ENCODE results near the gene FGD3. TPM values are rescaled to one million over a fixed set of nuclear protein-coding genes. Genes with fewer than 3 reads are reported as not detected.

Gene FGD3
- polyA plus RNA-seq, 2 of the 4 experiments (the other 2 are of a cell fraction): 0.18 to 0.23 TPM

DNA sequence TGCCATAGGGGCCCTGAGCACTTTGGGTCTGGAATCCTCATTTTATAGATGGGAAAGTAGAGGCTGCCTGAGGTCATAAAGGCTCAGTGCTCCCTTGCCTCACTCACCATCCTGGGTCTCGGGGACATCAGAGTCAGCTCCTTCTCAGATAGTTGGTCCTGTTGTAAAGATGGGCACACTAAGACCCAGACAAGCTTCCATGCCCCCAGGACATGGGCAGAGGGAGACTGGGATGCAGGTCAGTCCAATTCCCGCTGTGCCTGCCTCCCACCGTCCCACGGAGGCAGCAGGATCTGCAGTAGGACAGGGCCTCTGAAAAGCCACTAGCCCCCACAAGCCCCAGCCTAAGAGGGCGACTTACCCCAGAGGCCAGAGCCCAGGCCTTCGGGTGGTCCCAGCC, 92.1 kb downstream of the FGD3 start:
- H3K9me3 ChIP-seq: no peaks in the 10 kb centered on the region
- FAIRE-seq (no peak), ATAC-seq (no peak), DNase-seq (ENCODE audit: low read depth in 1 of 2, low spot score in 1 of 2) (no peak)
- WGBS (ENCODE audit: missing lambda C conversion rate): 74% methylated on average over 6 of the region's 6 CpGs
- H3K4me2 ChIP-seq: no peak overlapping the region
- H3K4me3 ChIP-seq: no peak overlapping the region
- no peak for TF ChIP-seq HDAC2 (IDR thresholded peaks at IDR 0.05)
- no peak for TF ChIP-seq MAZ (IDR thresholded peaks at IDR 0.05; ENCODE audit: borderline replicate concordance, low read depth, low read length)
- TF ChIP-seq, protein P1, sequence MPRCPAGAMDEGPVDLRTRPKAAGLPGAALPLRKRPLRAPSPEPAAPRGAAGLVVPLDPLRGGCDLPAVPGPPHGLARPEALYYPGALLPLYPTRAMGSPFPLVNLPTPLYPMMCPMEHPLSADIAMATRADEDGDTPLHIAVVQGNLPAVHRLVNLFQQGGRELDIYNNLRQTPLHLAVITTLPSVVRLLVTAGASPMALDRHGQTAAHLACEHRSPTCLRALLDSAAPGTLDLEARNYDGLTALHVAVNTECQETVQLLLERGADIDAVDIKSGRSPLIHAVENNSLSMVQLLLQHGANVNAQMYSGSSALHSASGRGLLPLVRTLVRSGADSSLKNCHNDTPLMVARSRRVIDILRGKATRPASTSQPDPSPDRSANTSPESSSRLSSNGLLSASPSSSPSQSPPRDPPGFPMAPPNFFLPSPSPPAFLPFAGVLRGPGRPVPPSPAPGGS (IDR thresholded peaks at IDR 0.05): no peak
- no peak for TF ChIP-seq POLR2AphosphoS2 (conservative IDR thresholded peaks at IDR 0.05; ENCODE audit: low read length)
- no peak for TF ChIP-seq RARB (CRISPR knock-in tag; IDR thresholded peaks at IDR 0.05)
- no peak for TF ChIP-seq CBX8 (IDR thresholded peaks at IDR 0.05)
- TF ChIP-seq MYC (IDR thresholded peaks at IDR 0.05; ENCODE audit: borderline replicate concordance, low read length): no peak
- TF ChIP-seq SREBF2 (IDR thresholded peaks at IDR 0.05): no peak
- ChIA-PET POLR2A (no interaction called here), CTCF (interaction anchor here (0.8 to 3.2 kb wide), 2 partner anchors 15 to 35 kb away, joined by 3 to 22 read pairs; no protein-coding TSS in a partner anchor)
- no peak overlapping the region for H3K27ac ChIP-seq
- no peaks in the 10 kb centered on the region for H3K4me1 ChIP-seq

DNA sequence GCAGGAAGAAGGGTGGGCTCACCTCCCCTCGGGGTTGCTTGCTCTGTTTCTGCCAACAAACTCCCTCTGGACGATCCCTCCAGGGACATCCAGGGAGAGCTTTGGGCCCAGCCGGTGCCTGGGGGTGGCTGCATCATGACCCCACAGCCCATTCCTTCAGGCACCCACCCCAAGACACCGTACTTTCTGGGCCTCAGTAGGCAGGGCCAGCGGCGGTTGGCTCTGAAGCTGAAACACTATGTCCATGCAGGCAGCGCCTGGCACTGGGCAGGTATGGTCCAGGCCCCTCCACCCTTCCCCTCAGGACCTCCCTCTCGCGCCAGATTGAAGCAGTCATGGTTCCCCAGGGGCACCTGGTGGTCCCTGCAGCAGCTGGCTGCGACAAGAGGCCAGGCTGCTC, 92.7 kb downstream of the FGD3 start:
- H3K4me1 ChIP-seq: no peaks in the 10 kb centered on the region
- H3K27ac ChIP-seq: no peak overlapping the region
- DNase-seq (ENCODE audit: low read depth in 1 of 2, low spot score in 1 of 2) (no peak), FAIRE-seq (no peak), ATAC-seq (no peak)
- ChIA-PET CTCF (interaction anchor here (0.7 to 3.2 kb wide), 3 partner anchors 36 to 121 kb away, joined by 3 to 22 read pairs (median 7); no protein-coding TSS in a partner anchor), POLR2A (no interaction called here)
- no peak overlapping the region for H3K4me2 ChIP-seq
- no peaks in the 10 kb centered on the region for H3K9me3 ChIP-seq
- no peak for TF ChIP-seq RNF2 (IDR thresholded peaks at IDR 0.05; ENCODE audit: borderline replicate concordance, low read depth)
- no peak for TF ChIP-seq CEBPB (IDR thresholded peaks at IDR 0.05)
- TF ChIP-seq CBX8 (IDR thresholded peaks at IDR 0.05): no peak
- no peak for TF ChIP-seq ZNF302 (CRISPR knock-in tag; IDR thresholded peaks at IDR 0.05)
- no peak for TF ChIP-seq RFX5 (IDR thresholded peaks at IDR 0.05)
- no peak for TF ChIP-seq POLR2AphosphoS2 (conservative IDR thresholded peaks at IDR 0.05; ENCODE audit: low read length)
- TF ChIP-seq NR3C1 (IDR thresholded peaks at IDR 0.05): no peak
- no peak for TF ChIP-seq EHF (CRISPR knock-in tag; IDR thresholded peaks at IDR 0.05)
- TF ChIP-seq, protein P2, sequence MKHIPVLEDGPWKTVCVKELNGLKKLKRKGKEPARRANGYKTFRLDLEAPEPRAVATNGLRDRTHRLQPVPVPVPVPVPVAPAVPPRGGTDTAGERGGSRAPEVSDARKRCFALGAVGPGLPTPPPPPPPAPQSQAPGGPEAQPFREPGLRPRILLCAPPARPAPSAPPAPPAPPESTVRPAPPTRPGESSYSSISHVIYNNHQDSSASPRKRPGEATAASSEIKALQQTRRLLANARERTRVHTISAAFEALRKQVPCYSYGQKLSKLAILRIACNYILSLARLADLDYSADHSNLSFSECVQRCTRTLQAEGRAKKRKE (CRISPR knock-in tag; IDR thresholded peaks at IDR 0.05; ENCODE audit: low read depth): no peak
- TF ChIP-seq ZC3H11A (IDR thresholded peaks at IDR 0.05): no peak
- no peak for TF ChIP-seq HOXB5 (CRISPR knock-in tag; IDR thresholded peaks at IDR 0.05)
- no peak for TF ChIP-seq NFE2L2 (conservative IDR thresholded peaks at IDR 0.05; ENCODE audit: low read length)
- H3K4me3 ChIP-seq: no peak overlapping the region
- WGBS (ENCODE audit: missing lambda C conversion rate): 66% methylated on average over 7 of the region's 10 CpGs

DNA sequence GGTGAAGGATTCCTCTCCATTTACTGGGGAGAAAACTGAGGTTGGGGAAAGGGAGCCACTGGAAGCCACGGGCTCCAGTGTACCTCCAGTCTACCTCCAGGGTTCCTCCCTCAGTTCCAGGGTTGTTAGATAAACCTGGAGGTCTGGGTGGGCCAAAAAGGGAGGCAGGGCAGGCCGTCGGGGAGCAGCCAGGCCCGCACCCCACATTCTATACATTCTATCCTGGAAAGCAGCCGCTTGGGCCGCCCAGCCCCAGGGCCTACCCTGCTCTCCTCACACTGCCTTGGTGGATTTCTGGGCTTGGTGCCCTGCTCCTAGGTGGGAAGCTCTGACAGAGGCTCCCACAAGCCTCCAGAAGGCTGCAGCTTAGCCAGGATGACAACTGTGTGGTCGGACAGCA, 93.1 kb downstream of the FGD3 start:
- TF ChIP-seq CBX8 (IDR thresholded peaks at IDR 0.05) (no peak), NFE2L2 (conservative IDR thresholded peaks at IDR 0.05; ENCODE audit: low read length) (no peak), TP53 (CRISPR knock-in tag; IDR thresholded peaks at IDR 0.05) (no peak), JUN (IDR thresholded peaks at IDR 0.05) (no peak), ZSCAN20 (CRISPR knock-in tag; IDR thresholded peaks at IDR 0.05) (no peak), HDAC2 (IDR thresholded peaks at IDR 0.05) (no peak), HEYL (CRISPR knock-in tag; IDR thresholded peaks at IDR 0.05) (no peak), NPAS2 (CRISPR knock-in tag; IDR thresholded peaks at IDR 0.05; ENCODE audit: borderline replicate concordance) (no peak), POLR2A (IDR thresholded peaks at IDR 0.05; ENCODE audit: low read length) (no peak)
- TF ChIP-seq, protein P3, sequence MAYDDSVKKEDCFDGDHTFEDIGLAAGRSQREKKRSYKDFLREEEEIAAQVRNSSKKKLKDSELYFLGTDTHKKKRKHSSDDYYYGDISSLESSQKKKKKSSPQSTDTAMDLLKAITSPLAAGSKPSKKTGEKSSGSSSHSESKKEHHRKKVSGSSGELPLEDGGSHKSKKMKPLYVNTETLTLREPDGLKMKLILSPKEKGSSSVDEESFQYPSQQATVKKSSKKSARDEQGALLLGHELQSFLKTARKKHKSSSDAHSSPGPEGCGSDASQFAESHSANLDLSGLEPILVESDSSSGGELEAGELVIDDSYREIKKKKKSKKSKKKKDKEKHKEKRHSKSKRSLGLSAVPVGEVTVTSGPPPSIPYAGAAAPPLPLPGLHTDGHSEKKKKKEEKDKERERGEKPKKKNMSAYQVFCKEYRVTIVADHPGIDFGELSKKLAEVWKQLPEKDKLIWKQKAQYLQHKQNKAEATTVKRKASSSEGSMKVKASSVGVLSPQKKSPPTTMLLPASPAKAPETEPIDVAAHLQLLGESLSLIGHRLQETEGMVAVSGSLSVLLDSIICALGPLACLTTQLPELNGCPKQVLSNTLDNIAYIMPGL (CRISPR knock-in tag; IDR thresholded peaks at IDR 0.05; ENCODE audit: borderline replicate concordance): no peak
- TF ChIP-seq, protein P1 (IDR thresholded peaks at IDR 0.05): no peak
- CTCF ChIA-PET: interaction anchor here (0.6 to 3.2 kb wide), 4 partner anchors 36 to 291 kb away, joined by 3 to 22 read pairs (median 5); no protein-coding TSS in a partner anchor
- DNase-seq (ENCODE audit: low read depth in 1 of 2, low spot score in 1 of 2) (no peak), FAIRE-seq (no peak), ATAC-seq (no peak)
- WGBS (ENCODE audit: missing lambda C conversion rate): 86% methylated on average over 7 of the region's 7 CpGs
- Histone ChIP-seq H3K4me2 (no peak overlapping the region), H3K4me1 (no peaks in the 10 kb centered on the region), H3K4me3 (no peak overlapping the region), H3K27ac (no peak overlapping the region), H3K9me3 (no peaks in the 10 kb centered on the region)
- POLR2A ChIA-PET: no interaction called here

Measured in A549 (cell line).